ENCODE data around the gene WDR5.

Gene WDR5

DNA sequence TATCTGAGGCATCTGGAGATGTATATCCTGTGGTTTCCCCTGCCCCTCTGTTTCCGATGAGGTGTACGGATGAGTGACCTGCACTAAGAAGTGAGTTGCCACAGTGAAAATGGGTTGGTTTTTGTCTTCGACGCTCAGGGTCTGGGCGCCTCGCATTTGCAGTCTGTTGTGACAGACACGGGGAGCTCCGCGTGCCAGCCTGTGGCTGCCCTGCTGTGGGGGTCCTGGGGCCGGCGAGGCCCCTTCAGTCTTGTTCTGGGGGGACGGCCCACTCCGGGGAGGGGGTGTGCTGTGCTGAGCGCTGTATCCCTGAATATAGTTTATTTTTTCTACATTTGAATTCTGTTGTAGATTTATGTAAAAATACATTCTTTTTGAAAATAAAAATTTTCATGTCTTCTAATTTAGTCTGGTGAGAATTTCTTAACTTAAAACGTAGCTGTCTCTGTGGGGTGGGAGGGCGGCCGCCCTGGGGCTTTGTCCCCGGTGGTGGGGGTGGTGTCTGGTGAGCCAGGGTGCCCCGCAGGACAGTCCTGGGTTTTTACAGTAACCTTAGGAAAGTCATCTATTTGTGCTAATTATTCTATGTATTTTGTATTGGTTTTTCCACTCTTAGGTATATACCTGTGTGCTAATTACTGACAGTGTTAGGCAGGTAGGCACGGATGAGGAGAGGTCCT lies 23.8 kb downstream of the WDR5 start:
- CTCF ChIA-PET = interaction anchor here (0.9 kb wide), 1 partner anchor 284 kb away, joined by 3 read pairs; no protein-coding TSS in a partner anchor
- H3K4me3 ChIP-seq (ENCODE audit: low read depth, low read length) = no peak overlapping the region
- DNase-seq (ENCODE audit: low read depth, low spot score) = no peak
- POLR2A ChIA-PET = no interaction called here
- TF ChIP-seq, protein P1, sequence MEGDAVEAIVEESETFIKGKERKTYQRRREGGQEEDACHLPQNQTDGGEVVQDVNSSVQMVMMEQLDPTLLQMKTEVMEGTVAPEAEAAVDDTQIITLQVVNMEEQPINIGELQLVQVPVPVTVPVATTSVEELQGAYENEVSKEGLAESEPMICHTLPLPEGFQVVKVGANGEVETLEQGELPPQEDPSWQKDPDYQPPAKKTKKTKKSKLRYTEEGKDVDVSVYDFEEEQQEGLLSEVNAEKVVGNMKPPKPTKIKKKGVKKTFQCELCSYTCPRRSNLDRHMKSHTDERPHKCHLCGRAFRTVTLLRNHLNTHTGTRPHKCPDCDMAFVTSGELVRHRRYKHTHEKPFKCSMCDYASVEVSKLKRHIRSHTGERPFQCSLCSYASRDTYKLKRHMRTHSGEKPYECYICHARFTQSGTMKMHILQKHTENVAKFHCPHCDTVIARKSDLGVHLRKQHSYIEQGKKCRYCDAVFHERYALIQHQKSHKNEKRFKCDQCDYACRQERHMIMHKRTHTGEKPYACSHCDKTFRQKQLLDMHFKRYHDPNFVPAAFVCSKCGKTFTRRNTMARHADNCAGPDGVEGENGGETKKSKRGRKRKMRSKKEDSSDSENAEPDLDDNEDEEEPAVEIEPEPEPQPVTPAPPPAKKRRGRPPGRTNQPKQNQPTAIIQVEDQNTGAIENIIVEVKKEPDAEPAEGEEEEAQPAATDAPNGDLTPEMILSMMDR (IDR thresholded peaks at IDR 0.05; ENCODE audit: insufficient read depth, low read length, missing control alignments) = no peak

DNA sequence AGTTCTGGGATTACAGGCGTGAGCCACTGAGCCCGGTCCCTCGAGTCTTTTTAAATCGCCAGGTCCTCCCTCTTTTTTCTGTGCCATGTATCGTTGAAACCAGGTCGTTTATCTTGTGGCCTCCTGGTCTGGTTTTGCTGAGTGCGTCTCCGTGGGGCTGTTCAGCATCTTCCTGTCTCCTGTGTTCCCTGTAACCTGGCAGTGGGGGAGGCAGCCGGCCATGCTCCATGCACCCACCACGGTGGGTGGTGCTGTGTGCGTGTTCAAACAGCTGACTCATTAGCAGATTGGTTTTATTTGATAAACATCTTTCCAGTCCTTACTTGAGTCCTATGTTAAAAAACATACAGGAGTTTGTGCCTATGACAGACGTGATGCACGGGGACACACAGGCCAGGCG lies 25.8 kb downstream of the WDR5 start:
- TF ChIP-seq, protein P1 (IDR thresholded peaks at IDR 0.05; ENCODE audit: insufficient read depth, low read length, missing control alignments) = no peak
- ChIA-PET POLR2A (no interaction called here), CTCF (interaction anchor here (1.7 to 5.0 kb wide), 3 partner anchors 9 to 380 kb away, joined by 7 to 34 read pairs (median 8); no protein-coding TSS in a partner anchor)
- no peak for DNase-seq (ENCODE audit: low read depth, low spot score)
- no peak overlapping the region for H3K4me3 ChIP-seq (ENCODE audit: low read depth, low read length)

DNA sequence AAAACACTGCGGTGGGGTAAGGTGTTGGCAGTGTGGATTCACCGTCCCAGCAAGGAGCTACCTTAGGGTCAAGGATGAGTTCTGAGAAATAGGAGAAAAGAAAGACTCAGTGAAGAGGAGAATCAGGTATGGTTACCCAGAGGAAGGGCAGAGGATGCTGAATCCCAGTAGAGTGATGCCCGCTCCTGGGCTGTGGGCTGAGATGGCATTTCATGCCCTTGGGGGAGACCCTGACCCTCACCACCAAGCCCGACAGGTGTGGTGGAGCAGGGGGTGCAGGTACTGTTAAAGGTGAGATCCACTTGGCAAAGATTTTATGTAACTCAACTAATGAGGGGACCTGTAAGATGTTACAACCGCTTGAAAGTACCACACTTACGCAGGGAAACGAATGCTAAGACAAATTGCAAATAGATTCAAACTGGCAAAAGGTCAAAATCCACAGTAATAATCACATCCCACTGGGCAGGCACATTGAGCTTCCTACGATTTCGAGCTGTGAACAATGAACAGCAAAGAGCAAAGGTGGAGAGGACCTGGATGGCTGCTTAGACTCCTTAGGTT lies 26.4 kb downstream of the WDR5 start:
- CTCF ChIA-PET = interaction anchor here (0.6 to 5.0 kb wide), 10 partner anchors 8 to 381 kb away, joined by 3 to 34 read pairs (median 4); no protein-coding TSS in a partner anchor
- TF ChIP-seq, protein P1 (IDR thresholded peaks at IDR 0.05; ENCODE audit: insufficient read depth, low read length, missing control alignments) = no peak

DNA sequence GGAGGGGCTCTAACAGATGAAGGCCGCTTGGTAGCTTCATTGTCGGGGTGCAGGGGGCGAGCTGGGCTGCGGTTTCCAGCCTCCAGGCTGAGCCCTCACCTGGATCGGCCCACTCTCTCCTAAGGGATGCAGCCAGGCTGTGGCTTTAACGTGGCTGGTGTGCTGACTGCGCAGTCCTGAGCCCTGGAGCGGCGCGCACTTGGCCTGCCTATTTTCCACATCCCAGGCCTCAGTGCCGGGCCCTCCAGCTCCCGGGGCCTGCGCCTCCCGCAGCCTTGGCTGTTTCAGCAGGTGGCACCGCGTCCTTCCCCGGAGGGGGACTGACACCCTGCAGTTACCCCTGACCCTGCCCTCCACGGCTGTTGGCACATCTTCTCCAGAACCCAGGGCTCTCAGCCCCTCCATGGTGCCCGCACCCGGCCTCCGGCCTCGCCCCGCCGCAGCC lies 27.1 kb downstream of the WDR5 start:
- TF ChIP-seq, protein P1 (IDR thresholded peaks at IDR 0.05; ENCODE audit: insufficient read depth, low read length, missing control alignments) = no peak
- H3K4me3 ChIP-seq (ENCODE audit: low read depth, low read length) = peak overlapping the region; percentile 45
- DNase-seq (ENCODE audit: low read depth, low spot score) = no peak
- ChIA-PET CTCF (interaction anchor here (0.8 to 5.0 kb wide), 14 partner anchors 8 to 381 kb away, joined by 3 to 34 read pairs (median 4); no protein-coding TSS in a partner anchor), POLR2A (interaction anchor here (0.7 to 0.8 kb wide), 2 partner anchors 11 to 15 kb away, joined by 3 read pairs; no protein-coding TSS in a partner anchor)

More for the DNA sequence above, 26.4 kb downstream of the WDR5 start:
- no peak for DNase-seq (ENCODE audit: low read depth, low spot score)
- no peak overlapping the region for H3K4me3 ChIP-seq (ENCODE audit: low read depth, low read length)
- POLR2A ChIA-PET = interaction anchor here (0.7 to 0.8 kb wide), 2 partner anchors 10 to 15 kb away, joined by 3 read pairs; no protein-coding TSS in a partner anchor

DNA sequence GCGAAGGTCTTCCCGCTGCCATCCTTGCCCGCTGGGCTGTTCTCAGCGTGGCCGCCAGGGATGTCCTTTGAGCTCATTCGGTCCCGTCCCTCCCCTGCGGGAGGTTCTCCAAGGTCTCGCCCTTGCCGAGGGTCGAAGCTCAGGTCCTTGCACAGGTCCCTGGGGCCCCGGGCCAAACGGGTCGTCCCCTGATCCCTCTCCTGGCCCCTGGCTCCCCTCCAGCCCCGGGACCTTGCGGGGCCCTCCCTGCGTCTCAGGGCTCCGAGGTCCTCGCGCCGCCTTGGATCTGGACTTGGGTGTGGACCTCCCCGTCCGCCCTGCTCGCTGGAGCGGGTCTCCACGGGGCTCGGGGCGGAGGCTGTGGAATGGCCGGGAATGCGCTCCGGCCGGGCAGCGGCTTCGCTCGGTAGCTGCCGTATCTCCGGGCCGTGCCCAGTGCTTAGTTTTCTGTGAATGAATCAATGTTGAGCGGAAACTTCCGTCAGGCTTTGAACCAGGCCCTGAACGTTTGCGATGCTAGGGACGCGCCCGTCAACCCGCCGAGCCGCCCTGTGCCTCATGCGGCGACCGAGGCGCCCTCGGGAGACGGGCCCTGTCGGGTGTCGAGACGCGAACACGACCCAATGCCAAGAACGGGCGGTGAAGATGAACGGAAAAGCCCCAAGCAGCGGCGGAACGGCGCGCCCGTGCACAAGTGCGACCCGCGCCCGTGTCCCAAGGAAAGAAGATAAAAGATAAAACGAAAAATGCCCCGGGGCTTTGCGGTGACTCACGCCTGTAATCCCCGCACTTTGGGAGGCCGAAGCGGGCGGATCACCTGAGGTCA lies 27.7 kb downstream of the WDR5 start:
- ChIA-PET CTCF (interaction anchor here (0.8 to 5.0 kb wide), 13 partner anchors 9 to 382 kb away, joined by 3 to 34 read pairs (median 3); no protein-coding TSS in a partner anchor), POLR2A (interaction anchor here (0.7 kb wide), 1 partner anchor 300 kb away, joined by 4 read pairs; no protein-coding TSS in a partner anchor)
- peak overlapping the region; percentile 45 for H3K4me3 ChIP-seq (ENCODE audit: low read depth, low read length)
- no peak for DNase-seq (ENCODE audit: low read depth, low spot score)
- TF ChIP-seq, protein P1 (IDR thresholded peaks at IDR 0.05; ENCODE audit: insufficient read depth, low read length, missing control alignments) = peak; percentile 47
